ENCODE measurements around the gene FAM111B. TPM values are rescaled to one million over a fixed set of nuclear protein-coding genes. Genes with fewer than 3 reads are reported as not detected.

Gene FAM111B
- total and polyA plus RNA-seq, 2 of the 4 experiments (the other 2 are of a cell fraction): 3.2 to 9.3 TPM

DNA sequence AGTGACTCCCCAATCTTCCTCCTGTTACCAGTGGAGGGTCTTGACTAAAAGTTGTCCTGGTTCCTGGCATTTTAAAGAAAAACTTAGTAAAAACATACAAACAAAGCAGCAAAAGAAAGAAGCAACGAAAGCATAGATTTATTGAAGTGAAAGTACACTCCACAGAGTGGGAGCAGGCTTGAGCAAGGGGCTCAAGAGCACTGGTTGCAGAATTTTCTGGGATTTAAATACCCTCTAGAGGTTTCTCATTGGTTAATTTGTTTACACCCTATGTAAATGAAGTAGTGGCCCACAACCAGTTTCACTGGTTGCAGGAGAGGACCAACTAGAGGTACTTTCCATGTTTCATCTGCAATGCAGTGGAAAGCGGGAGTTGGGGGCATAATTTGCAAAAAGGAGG, 10.7 kb downstream of the FAM111B start:
- H3K27ac ChIP-seq (ENCODE audit: insufficient read depth, low read length): no peak overlapping the region
- no peak overlapping the region for H4K91ac ChIP-seq (ENCODE audit: insufficient read depth, low read depth, low read length)
- no peaks in the 10 kb centered on the region for H3K9me1 ChIP-seq (ENCODE audit: insufficient read depth, low read length)
- TF ChIP-seq RAD21 (IDR thresholded peaks at IDR 0.05; ENCODE audit: low read length) (no peak), POLR2A (IDR thresholded peaks at IDR 0.05; ENCODE audit: low read depth, low read length) (no peak), MAFK (IDR thresholded peaks at IDR 0.05; ENCODE audit: low read depth, low read length) (no peak), MAZ (IDR thresholded peaks at IDR 0.05; ENCODE audit: borderline replicate concordance, low read depth, low read length) (no peak), RCOR1 (IDR thresholded peaks at IDR 0.05; ENCODE audit: insufficient replicate concordance, low read length) (no peak), NFE2L2 (IDR thresholded peaks at IDR 0.05; ENCODE audit: low read depth, low read length) (no peak), MXI1 (IDR thresholded peaks at IDR 0.05; ENCODE audit: borderline replicate concordance, low read depth, low read length) (no peak), FOS (IDR thresholded peaks at IDR 0.05; ENCODE audit: low read depth, low read length) (no peak), SMC3 (IDR thresholded peaks at IDR 0.05; ENCODE audit: low read depth, low read length) (no peak), ELK1 (IDR thresholded peaks at IDR 0.05; ENCODE audit: borderline replicate concordance, low read depth, low read length) (no peak)
- TF ChIP-seq, protein P1, sequence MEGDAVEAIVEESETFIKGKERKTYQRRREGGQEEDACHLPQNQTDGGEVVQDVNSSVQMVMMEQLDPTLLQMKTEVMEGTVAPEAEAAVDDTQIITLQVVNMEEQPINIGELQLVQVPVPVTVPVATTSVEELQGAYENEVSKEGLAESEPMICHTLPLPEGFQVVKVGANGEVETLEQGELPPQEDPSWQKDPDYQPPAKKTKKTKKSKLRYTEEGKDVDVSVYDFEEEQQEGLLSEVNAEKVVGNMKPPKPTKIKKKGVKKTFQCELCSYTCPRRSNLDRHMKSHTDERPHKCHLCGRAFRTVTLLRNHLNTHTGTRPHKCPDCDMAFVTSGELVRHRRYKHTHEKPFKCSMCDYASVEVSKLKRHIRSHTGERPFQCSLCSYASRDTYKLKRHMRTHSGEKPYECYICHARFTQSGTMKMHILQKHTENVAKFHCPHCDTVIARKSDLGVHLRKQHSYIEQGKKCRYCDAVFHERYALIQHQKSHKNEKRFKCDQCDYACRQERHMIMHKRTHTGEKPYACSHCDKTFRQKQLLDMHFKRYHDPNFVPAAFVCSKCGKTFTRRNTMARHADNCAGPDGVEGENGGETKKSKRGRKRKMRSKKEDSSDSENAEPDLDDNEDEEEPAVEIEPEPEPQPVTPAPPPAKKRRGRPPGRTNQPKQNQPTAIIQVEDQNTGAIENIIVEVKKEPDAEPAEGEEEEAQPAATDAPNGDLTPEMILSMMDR (conservative IDR thresholded peaks at IDR 0.05; ENCODE audit: low read depth, low read length): no peak
- TF ChIP-seq, protein P2, sequence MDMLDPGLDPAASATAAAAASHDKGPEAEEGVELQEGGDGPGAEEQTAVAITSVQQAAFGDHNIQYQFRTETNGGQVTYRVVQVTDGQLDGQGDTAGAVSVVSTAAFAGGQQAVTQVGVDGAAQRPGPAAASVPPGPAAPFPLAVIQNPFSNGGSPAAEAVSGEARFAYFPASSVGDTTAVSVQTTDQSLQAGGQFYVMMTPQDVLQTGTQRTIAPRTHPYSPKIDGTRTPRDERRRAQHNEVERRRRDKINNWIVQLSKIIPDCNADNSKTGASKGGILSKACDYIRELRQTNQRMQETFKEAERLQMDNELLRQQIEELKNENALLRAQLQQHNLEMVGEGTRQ (IDR thresholded peaks at IDR 0.05; ENCODE audit: low read depth, low read length): no peak
- H3K4ac ChIP-seq (ENCODE audit: low read depth, low read length): no peak overlapping the region
- H4K5ac ChIP-seq (ENCODE audit: low read depth, low read length): no peak overlapping the region
- no peak overlapping the region for H2BK120ac ChIP-seq (ENCODE audit: low read depth, low read length)
- H3K23ac ChIP-seq (ENCODE audit: low read depth, low read length): no peak overlapping the region
- no peak overlapping the region for H2BK15ac ChIP-seq (ENCODE audit: low read depth, low read length)
- POLR2A ChIA-PET (ENCODE audit: unreplicated experiment): no interaction called here
- DNase-seq (no peak), ATAC-seq (ENCODE audit: low read depth) (no peak)
- no peaks in the 10 kb centered on the region for H4K20me1 ChIP-seq (ENCODE audit: insufficient read depth, low read length)
- no TSS peak for BruUV-seq (replicated peaks)
- no CpG with 5 or more reads among the region's 2 CpGs for WGBS, 2 experiments (ENCODE audit: extremely low coverage in 2 of 2, insufficient read length in 1 of 2)
- H3K9ac ChIP-seq (ENCODE audit: low read depth, low read length): no peak overlapping the region
- H2AFZ ChIP-seq (replicated peaks; ENCODE audit: low read length, poor library complexity): no peak overlapping the region
- H3K79me1 ChIP-seq (ENCODE audit: low read depth in 1 of 2, low read length in 2 of 2): peaks cover 0 to 2% of the 10 kb centered on the region in 2 experiments; a peak in 2 of 4 replicates
- H4K8ac ChIP-seq (ENCODE audit: low read depth in 2 of 2, low read length in 2 of 2): no peak overlapping the region
- in situ Hi-C loops (cut with MboI; ENCODE audit: low sequenced_read_pairs): no loop called here
- H3K14ac ChIP-seq (replicated peaks; ENCODE audit: low read depth, low read length): no peak overlapping the region
- no peaks in the 10 kb centered on the region for H3K4me1 ChIP-seq (ENCODE audit: control insufficient read depth, insufficient read depth, low read length)
- no peak overlapping the region for H2BK5ac ChIP-seq (ENCODE audit: low read depth, low read length, poor library complexity, severe bottlenecking)
- CTCF ChIA-PET: no interaction called here
- H3K27me3 ChIP-seq (ENCODE audit: control insufficient read depth, insufficient read depth, low read length): no peaks in the 10 kb centered on the region
- dilution Hi-C loops (cut with HindIII; ENCODE audit: low sequenced_read_pairs, unreplicated experiment): no loop called here
- H2AK5ac ChIP-seq (ENCODE audit: low read depth, low read length): no peak overlapping the region
- peaks cover 6% of the 10 kb centered on the region; the same call in 1 of the 2 replicates for H3K36me3 ChIP-seq (ENCODE audit: control insufficient read depth, insufficient read depth, low read length)
- no peak overlapping the region for H2AK9ac ChIP-seq (replicated peaks; ENCODE audit: low read depth, low read length, poor library complexity)
- H3K18ac ChIP-seq (ENCODE audit: low read depth, low read length): no peak overlapping the region
- no peak overlapping the region for H3K4me2 ChIP-seq (ENCODE audit: low read depth, low read length)
- no peak overlapping the region for H2BK20ac ChIP-seq (ENCODE audit: low read depth, low read length)
- no peak overlapping the region for H3K56ac ChIP-seq (ENCODE audit: extremely low read depth, insufficient read depth, low read length)
- no peak overlapping the region for H3K4me3 ChIP-seq (ENCODE audit: insufficient read depth, low read depth, low read length)
- peaks cover 12% of the 10 kb centered on the region for H3K9me3 ChIP-seq (ENCODE audit: control insufficient read depth, insufficient read depth, low read length)
- intact Hi-C loops (cut with micrococcal nuclease): no loop called here
